Endothelial cell of umbilical vein (primary cell): ENCODE results near the gene NXPH4. TPM values are rescaled to one million over a fixed set of nuclear protein-coding genes. Genes with fewer than 3 reads are reported as not detected.

Source experiments
- BruUV-seq: library from RNA; stranded (reverse); fragments of 400-500 nt; replicated peaks from 2 replicates; lab custom pipeline; 2021; lab: Mats Ljungman, UMichigan
- CTCF ChIA-PET: fragments of 300-600, 350-600 bp; sonication (Branson Sonifier 250); formaldehyde crosslinking; loops from one replicate; lab custom pipeline; 2021; ENCODE audit warnings: antibody characterized with exemption, inconsistent platforms; lab: Charles Lee
- POLR2A ChIA-PET: fragments of 300-600, 350-600 bp; sonication (Branson Sonifier 250); formaldehyde crosslinking; loops from one replicate; lab custom pipeline; 2021; ENCODE audit warnings: antibody characterized with exemption, inconsistent platforms; lab: Charles Lee
- DNase-seq: peaks from one replicate; pipeline ENCODE4 v3.0.0-alpha.2; 2011; ENCODE audit warnings: low read depth, low spot score
- FAIRE-seq: peaks from 2 replicates; lab custom pipeline; 2011; peaks lifted over from hg19 to GRCh38; lab: Jason Lieb, UNC
- H2AFZ ChIP-seq: 2 replicates; pipeline ENCODE4 v1.6.0; 2012; ENCODE audit warnings: low read depth, low read length, control low read depth, inconsistent platforms
- H3K27ac ChIP-seq: 2 replicates; pipeline ENCODE4 v1.5.1; 2011; ENCODE audit warnings: low read depth, mild to moderate bottlenecking, control low read depth, low read length, moderate library complexity; ENCODE audit not compliant: insufficient read depth
- H3K27me3 ChIP-seq, 2 experiments: 2 replicates each; pipeline versions ENCODE4 v1.6.0 to v1.6.1; 2011; ENCODE audit warnings: low read length in 2 of 2, mixed read lengths in 1 of 2; ENCODE audit not compliant: control insufficient read depth in 2 of 2, insufficient read depth in 2 of 2
- H3K36me3 ChIP-seq, 2 experiments: 2 replicates in 1 of 2; 3 replicates in 1 of 2; pipeline ENCODE4 v1.5.1; 2011; ENCODE audit warnings: low read length in 2 of 2, mild to moderate bottlenecking in 1 of 2, moderate library complexity in 1 of 2; ENCODE audit not compliant: control insufficient read depth in 2 of 2, insufficient read depth in 2 of 2; ENCODE audit errors: extremely low read depth in 1 of 2
- H3K4me1 ChIP-seq: 3 replicates; pipeline ENCODE4 v1.5.1; 2011; ENCODE audit warnings: mild to moderate bottlenecking, low read length; ENCODE audit not compliant: control insufficient read depth, insufficient read depth; ENCODE audit errors: extremely low read depth
- H3K4me2 ChIP-seq: 2 replicates; pipeline ENCODE4 v1.6.1; 2011; ENCODE audit warnings: low read length, control low read depth, mixed read lengths; ENCODE audit not compliant: insufficient read depth
- H3K4me3 ChIP-seq, 3 experiments: fragments of 200-600 bp in 1 of 3; sonication (generic), shearing (Covaris generic) in 1 of 3; replicated peaks in 1 of 3; 2 replicates each; pipeline ENCODE4 v1.5.1; 2011 to 2016; ENCODE audit warnings: control low read depth in 3 of 3, low read length in 3 of 3, mild to moderate bottlenecking in 2 of 3, inconsistent platforms in 1 of 3, low read depth in 1 of 3, moderate library complexity in 1 of 3; ENCODE audit not compliant: insufficient read depth in 1 of 3
- H3K79me2 ChIP-seq: 2 replicates; pipeline ENCODE4 v1.6.0; 2012; ENCODE audit warnings: low read length, inconsistent platforms; ENCODE audit not compliant: control insufficient read depth, insufficient read depth
- H3K9ac ChIP-seq: replicated peaks from 2 replicates; pipeline ENCODE3; 2011; ENCODE audit warnings: low read length, control low read depth; ENCODE audit not compliant: insufficient read depth; ENCODE audit errors: extremely low read depth
- H3K9me1 ChIP-seq: replicated peaks from 3 replicates; pipeline ENCODE4 v1.6.0; 2011; ENCODE audit warnings: mild to moderate bottlenecking, low read length; ENCODE audit not compliant: control insufficient read depth, insufficient read depth; ENCODE audit errors: extremely low read depth
- H3K9me3 ChIP-seq: replicated peaks from 2 replicates; pipeline ENCODE4 v1.5.1; 2012; ENCODE audit warnings: low read length, inconsistent platforms; ENCODE audit not compliant: control insufficient read depth, insufficient read depth
- H4K20me1 ChIP-seq: replicated peaks from 2 replicates; pipeline ENCODE3; 2011; ENCODE audit warnings: mild to moderate bottlenecking, low read length; ENCODE audit not compliant: control insufficient read depth, insufficient read depth; ENCODE audit errors: extremely low read depth
- CTCF ChIP-seq, 2 donors: IDR thresholded peaks; 1 replicate in 1 of 2; 2 replicates in 1 of 2; pipeline ENCODE4 v1.5.1; 2011; ENCODE audit warnings: low read length in 2 of 2, mild to moderate bottlenecking in 2 of 2, moderate library complexity in 2 of 2, control low read depth in 1 of 2, inconsistent platforms in 1 of 2, low read depth in 1 of 2; ENCODE audit not compliant: insufficient read depth in 1 of 2; ENCODE audit errors: extremely low read depth in 1 of 2
- EZH2 ChIP-seq: IDR thresholded peaks from 2 replicates; pipeline ENCODE4 v1.6.1; 2012; ENCODE audit warnings: borderline replicate concordance, low read depth, mild to moderate bottlenecking, moderate library complexity, low read length, inconsistent platforms; ENCODE audit not compliant: severe bottlenecking
- FOS ChIP-seq: IDR thresholded peaks from 2 replicates; pipeline ENCODE4 v1.6.1; 2011; ENCODE audit warnings: mild to moderate bottlenecking, low read length, moderate library complexity, borderline replicate concordance; ENCODE audit not compliant: insufficient read depth
- GATA2 ChIP-seq: IDR thresholded peaks from 2 replicates; pipeline ENCODE4 v1.7.0; 2011; ENCODE audit warnings: low read depth, mild to moderate bottlenecking, moderate library complexity, mixed read lengths, low read length; ENCODE audit not compliant: insufficient read length, insufficient read depth
- JUN ChIP-seq: IDR thresholded peaks from 2 replicates; pipeline ENCODE4 v1.6.1; 2011; ENCODE audit warnings: borderline replicate concordance, low read depth; ENCODE audit not compliant: insufficient read length, insufficient read depth
- MAX ChIP-seq: IDR thresholded peaks from 2 replicates; pipeline ENCODE4 v1.6.1; 2011; ENCODE audit not compliant: insufficient read depth, insufficient read length
- MYC ChIP-seq: IDR thresholded peaks from one replicate; pipeline ENCODE4 v1.6.1; 2011; ENCODE audit warnings: mild to moderate bottlenecking, low read depth, low read length
- POLR2A ChIP-seq: IDR thresholded peaks from 2 replicates; pipeline ENCODE4 v1.6.1; 2012; ENCODE audit warnings: low read depth, mild to moderate bottlenecking, control low read depth, low read length
- POLR2AphosphoS5 ChIP-seq: IDR thresholded peaks from 2 replicates; pipeline ENCODE4 v1.6.1; 2012; ENCODE audit warnings: low read depth, mild to moderate bottlenecking, control low read depth, low read length, moderate library complexity; ENCODE audit not compliant: insufficient read depth
- dilution Hi-C: fragments of 300-500 bp; cut with MboI; formaldehyde crosslinking; loops from one replicate; pipeline ENCODE4 v1.15.0; 2019; ENCODE audit warnings: low sequenced_read_pairs; ENCODE audit not compliant: extremely low pct_ligation_motif_present
- intact Hi-C: fragments of 100-400 bp; cut with micrococcal nuclease; formaldehyde crosslinking; loops from one replicate; pipeline ENCODE4 v1.10.0; 2022
- polyA plus RNA-seq, 4 experiments: library from polyadenylated mRNA; depleted of rRNA in 3 of 4; stranded (reverse) in 3 of 4; unstranded in 1 of 4; fragments of >200 nt; gene quantifications; 2 replicates each; pipeline versions ENCODE4 v1.2.1 to v1.2.3, GENCODE V29; 2011 to 2012; ENCODE audit warnings: missing spikeins in 1 of 4
- total RNA-seq: library from RNA; stranded (reverse); gene quantifications from 2 replicates; pipeline ENCODE4 v1.2.3, GENCODE V29; 2021

NXPH4 gene
- total and polyA plus RNA-seq, 2 donors (not counting 3 experiments of a cell fraction or from before 2014, with no cell fraction given), result 0.07 TPM; not detected in 1

- H3K36me3 ChIP-seq, result no peaks in the 10 kb centered on the region
These were observed 17.4 kb upstream of the NXPH4 start for GRCh38 chr12:57199191-57199590.

More at GRCh38 chr12:57199191-57199590, 17.4 kb upstream of the NXPH4 start:
- Histone ChIP-seq H3K4me2 (no peak overlapping the region), H3K4me1 (no peaks in the 10 kb centered on the region), H3K9ac (no peak overlapping the region), H3K9me3 (no peaks in the 10 kb centered on the region), H3K4me3 (no peak overlapping the region), H2AFZ (no peak overlapping the region), H3K27me3 (no peaks in the 10 kb centered on the region), H3K9me1 (no peaks in the 10 kb centered on the region), H3K79me2 (no peaks in the 10 kb centered on the region), H3K27ac (no peak overlapping the region), H4K20me1 (no peaks in the 10 kb centered on the region)
- dilution Hi-C loops, result no loop called here
- FAIRE-seq (no peak), DNase-seq (no peak)
- no TSS peak for BruUV-seq
- POLR2A ChIA-PET, result no interaction called here
- CTCF ChIA-PET, result interaction anchor here (0.9 to 1.6 kb wide), 2 partner anchors 14 to 16 kb away, joined by 4 to 5 read pairs; no protein-coding TSS in a partner anchor
- intact Hi-C loops, result no loop called here
- TF ChIP-seq FOS (no peak), EZH2 (no peak), CTCF (IDR thresholded peaks at IDR 0.05; ENCODE audit: extremely low read depth in 1 of 2, insufficient read depth in 1 of 2, low read depth in 1 of 2, low read length in 2 of 2) (no peak), POLR2A (no peak), JUN (no peak), MYC (no peak), GATA2 (no peak), POLR2AphosphoS5 (no peak), MAX (no peak)
